Measurements from ENCODE around the gene EPB41L5. TPM values are rescaled to one million over a fixed set of nuclear protein-coding genes. Genes with fewer than 3 reads are reported as not detected.

The EPB41L5 gene
- total and polyA plus RNA-seq, 4 donors = 19.7 to 88.4 (median 30.3) TPM

- no peak for DNase-seq (ENCODE audit: low spot score)
- no peaks in the 10 kb centered on the region for H3K27me3 ChIP-seq (ENCODE audit: control insufficient read depth in 4 of 4, insufficient read depth in 4 of 4, low read length in 3 of 4)
- no peak overlapping the region for H3K9ac ChIP-seq (ENCODE audit: low read depth in 1 of 2, low read length in 2 of 2)
- no peak overlapping the region for H3K27ac ChIP-seq (ENCODE audit: low read depth in 1 of 2, low read length in 2 of 2)
- H3K4me1 ChIP-seq (ENCODE audit: control insufficient read depth in 4 of 4, insufficient read depth in 4 of 4, low read length in 3 of 4) = peaks cover 4 to 12% (median 6%) of the 10 kb centered on the region in 4 donors
- H3K36me3 ChIP-seq (ENCODE audit: control insufficient read depth in 4 of 4, insufficient read depth in 3 of 4, low read depth in 1 of 4, low read length in 3 of 4) = peaks cover 0 to 6% (median 3%) of the 10 kb centered on the region in 4 donors
- TF ChIP-seq NR2F2 (IDR thresholded peaks at IDR 0.05) (no peak), CTCF (IDR thresholded peaks at IDR 0.05; ENCODE audit: low read depth, low read length, missing input control) (peak; percentile 43), GABPA (IDR thresholded peaks at IDR 0.05 in 1 of 2, conservative IDR thresholded peaks at IDR 0.05 in 1 of 2) (no peak), YY1 (IDR thresholded peaks at IDR 0.05) (no peak), RAD21 (IDR thresholded peaks at IDR 0.05) (peak; percentile 72 to 79), EGR1 (IDR thresholded peaks at IDR 0.05; ENCODE audit: low read depth in 2 of 2) (peak in 1 of 2 donors; percentile 54), ATF3 (IDR thresholded peaks at IDR 0.05) (no peak)
- TF ChIP-seq, protein P1, sequence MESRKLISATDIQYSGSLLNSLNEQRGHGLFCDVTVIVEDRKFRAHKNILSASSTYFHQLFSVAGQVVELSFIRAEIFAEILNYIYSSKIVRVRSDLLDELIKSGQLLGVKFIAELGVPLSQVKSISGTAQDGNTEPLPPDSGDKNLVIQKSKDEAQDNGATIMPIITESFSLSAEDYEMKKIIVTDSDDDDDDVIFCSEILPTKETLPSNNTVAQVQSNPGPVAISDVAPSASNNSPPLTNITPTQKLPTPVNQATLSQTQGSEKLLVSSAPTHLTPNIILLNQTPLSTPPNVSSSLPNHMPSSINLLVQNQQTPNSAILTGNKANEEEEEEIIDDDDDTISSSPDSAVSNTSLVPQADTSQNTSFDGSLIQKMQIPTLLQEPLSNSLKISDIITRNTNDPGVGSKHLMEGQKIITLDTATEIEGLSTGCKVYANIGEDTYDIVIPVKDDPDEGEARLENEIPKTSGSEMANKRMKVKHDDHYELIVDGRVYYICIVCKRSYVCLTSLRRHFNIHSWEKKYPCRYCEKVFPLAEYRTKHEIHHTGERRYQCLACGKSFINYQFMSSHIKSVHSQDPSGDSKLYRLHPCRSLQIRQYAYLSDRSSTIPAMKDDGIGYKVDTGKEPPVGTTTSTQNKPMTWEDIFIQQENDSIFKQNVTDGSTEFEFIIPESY (IDR thresholded peaks at IDR 0.05) = no peak
- H3K9me3 ChIP-seq (ENCODE audit: control insufficient read depth in 4 of 4, low read length in 3 of 4) = no peaks in the 10 kb centered on the region
- 64% methylated on average over 3 of the region's 3 CpGs for WGBS
- H3K4me3 ChIP-seq (ENCODE audit: low read depth in 1 of 3, low read length in 3 of 3) = no peak overlapping the region
Observed at GRCh38 chr2:120109186-120110061, 96.5 kb downstream of the EPB41L5 start.

GRCh38 chr2:120110062-120110362 is 97.1 kb downstream of the EPB41L5 start:
- no peak overlapping the region for H3K4me3 ChIP-seq (ENCODE audit: low read depth in 1 of 3, low read length in 3 of 3)
- no peak overlapping the region for H3K9ac ChIP-seq (ENCODE audit: low read depth in 1 of 2, low read length in 2 of 2)
- no peak for DNase-seq (ENCODE audit: low spot score)
- TF ChIP-seq REST (IDR thresholded peaks at IDR 0.05) (no peak), HNF4G (IDR thresholded peaks at IDR 0.05) (no peak), CTCF (IDR thresholded peaks at IDR 0.05; ENCODE audit: low read depth, low read length, missing input control) (no peak), FOXA1 (IDR thresholded peaks at IDR 0.05) (no peak), FOXA2 (IDR thresholded peaks at IDR 0.05) (no peak), RAD21 (IDR thresholded peaks at IDR 0.05) (no peak), YY1 (IDR thresholded peaks at IDR 0.05) (no peak), TAF1 (conservative IDR thresholded peaks at IDR 0.05) (no peak), SP1 (IDR thresholded peaks at IDR 0.05) (no peak), GABPA (IDR thresholded peaks at IDR 0.05 in 1 of 2, conservative IDR thresholded peaks at IDR 0.05 in 1 of 2) (no peak), RXRA (IDR thresholded peaks at IDR 0.05) (no peak), JUND (IDR thresholded peaks at IDR 0.05) (no peak), EGR1 (IDR thresholded peaks at IDR 0.05; ENCODE audit: low read depth in 2 of 2) (no peak), ATF3 (IDR thresholded peaks at IDR 0.05) (no peak)
- TF ChIP-seq, protein P1 (IDR thresholded peaks at IDR 0.05) = no peak
- TF ChIP-seq, protein P2, sequence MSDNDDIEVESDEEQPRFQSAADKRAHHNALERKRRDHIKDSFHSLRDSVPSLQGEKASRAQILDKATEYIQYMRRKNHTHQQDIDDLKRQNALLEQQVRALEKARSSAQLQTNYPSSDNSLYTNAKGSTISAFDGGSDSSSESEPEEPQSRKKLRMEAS (IDR thresholded peaks at IDR 0.05) = no peak
- H3K27me3 ChIP-seq (ENCODE audit: control insufficient read depth in 4 of 4, insufficient read depth in 4 of 4, low read length in 3 of 4) = no peaks in the 10 kb centered on the region
- H3K27ac ChIP-seq (ENCODE audit: low read depth in 1 of 2, low read length in 2 of 2) = no peak overlapping the region
- H3K36me3 ChIP-seq (ENCODE audit: control insufficient read depth in 4 of 4, insufficient read depth in 3 of 4, low read depth in 1 of 4, low read length in 3 of 4) = peaks cover 0 to 5% (median 2%) of the 10 kb centered on the region in 4 donors
- H3K4me1 ChIP-seq (ENCODE audit: control insufficient read depth in 4 of 4, insufficient read depth in 4 of 4, low read length in 3 of 4) = peaks cover 4 to 12% (median 6%) of the 10 kb centered on the region in 4 donors
- 91% methylated on average over 3 of the region's 3 CpGs for WGBS
- H3K9me3 ChIP-seq (ENCODE audit: control insufficient read depth in 4 of 4, low read length in 3 of 4) = no peaks in the 10 kb centered on the region

Measured in liver (tissue), 9 donors.